HepG2 (cell line): Measurements from ENCODE around the gene MYLK. TPM values are rescaled to one million over a fixed set of nuclear protein-coding genes. Genes with fewer than 3 reads are reported as not detected.
A peak's percentile ranks its signal among the peaks of the same experiment; 100 is the strongest.

ENCODE experiments used
- ATAC-seq: fragments of 200-7000 bp; cut with Tn5 transposase; 3 replicates; pipeline ENCODE4 v1.9.1; 2020; ENCODE audit warnings: mild to moderate bottlenecking, moderate library complexity
- BruUV-seq: library from RNA; stranded (reverse); fragments of 400-500 nt; replicated peaks from 2 replicates; lab custom pipeline; 2021; lab: Mats Ljungman, UMichigan
- CTCF ChIA-PET: fragments of 300-600 bp; formaldehyde crosslinking; extraction: SDS; loops from one replicate; lab custom pipeline; 2021; ENCODE audit warnings: low total read pairs, inconsistent platforms, low intra/inter-chr PET ratio; lab: Yijun Ruan, JAX
- POLR2A ChIA-PET: fragments of 350-600 bp; sonication (Branson Sonifier 250); formaldehyde crosslinking; loops from one replicate; lab custom pipeline; 2020; ENCODE audit warnings: antibody characterized with exemption, inconsistent platforms; lab: Yijun Ruan, JAX
- DNase-seq: peaks from one replicate; pipeline ENCODE4 v3.0.0-alpha.2; 2015; ENCODE audit warnings: low spot score
- FAIRE-seq: peaks from 3 replicates; lab custom pipeline; 2011; peaks lifted over from hg19 to GRCh38; lab: Jason Lieb, UNC
- H2AFZ ChIP-seq: one replicate; pipeline ENCODE4 v1.6.1; 2011; ENCODE audit warnings: low read length, inconsistent platforms
- H3K27ac ChIP-seq: fragments of 300-600 bp; 3 replicates; pipeline ENCODE4 v1.8.0; 2011; ENCODE audit warnings: mixed run types, mild to moderate bottlenecking, mixed read lengths, low read length, inconsistent platforms; ENCODE audit not compliant: insufficient read depth; ENCODE audit errors: extremely low read length
- H3K27me3 ChIP-seq, 2 experiments: fragments of 200-600 bp in 1 of 2; 2 replicates in 1 of 2; 3 replicates in 1 of 2; pipeline versions ENCODE4 v1.6.0 to v1.8.0; 2011; ENCODE audit warnings: low read length in 2 of 2, mild to moderate bottlenecking in 2 of 2, moderate library complexity in 2 of 2, inconsistent platforms in 1 of 2; ENCODE audit not compliant: insufficient read depth in 2 of 2, control insufficient read depth in 1 of 2
- H3K36me3 ChIP-seq, 2 experiments: fragments of 200-600 bp in 1 of 2; replicated peaks in 1 of 2; 2 replicates in 1 of 2; 3 replicates in 1 of 2; pipeline versions ENCODE4 v1.5.1 to v1.8.0; 2011; ENCODE audit warnings: low read length in 2 of 2, inconsistent platforms in 1 of 2; ENCODE audit not compliant: insufficient read depth in 2 of 2, control insufficient read depth in 1 of 2
- H3K4me1 ChIP-seq: 2 replicates; pipeline ENCODE4 v1.5.1; 2012; ENCODE audit warnings: low read length, inconsistent platforms; ENCODE audit not compliant: insufficient read depth
- H3K4me2 ChIP-seq: 2 replicates; pipeline ENCODE4 v1.6.0; 2011; ENCODE audit warnings: low read depth, low read length, inconsistent platforms
- H3K4me3 ChIP-seq, 3 experiments: fragments of 200-600 bp in 1 of 3; sonication (generic), shearing (Covaris generic) in 1 of 3; replicated peaks in 1 of 3; 2 replicates each; pipeline ENCODE4 v1.5.1; 2011 to 2016; ENCODE audit warnings: low read length in 3 of 3, inconsistent platforms in 2 of 3, low read depth in 2 of 3, mild to moderate bottlenecking in 2 of 3, control low read depth in 1 of 3, mixed read lengths in 1 of 3; ENCODE audit not compliant: insufficient read depth in 1 of 3
- H3K79me2 ChIP-seq: one replicate; pipeline ENCODE4 v1.6.1; 2011; ENCODE audit warnings: low read length, inconsistent platforms; ENCODE audit not compliant: insufficient read depth
- H3K9ac ChIP-seq: 2 replicates; pipeline ENCODE4 v1.6.0; 2011; ENCODE audit warnings: mild to moderate bottlenecking, low read depth, low read length, inconsistent platforms; ENCODE audit not compliant: insufficient read depth
- H3K9me3 ChIP-seq: 2 replicates; pipeline ENCODE4 v1.5.1; 2012; ENCODE audit warnings: mild to moderate bottlenecking, low read length
- H4K20me1 ChIP-seq: 2 replicates; pipeline ENCODE4 v1.6.0; 2011; ENCODE audit warnings: inconsistent platforms, mild to moderate bottlenecking, low read length, moderate library complexity; ENCODE audit not compliant: insufficient read depth
- KAT7 ChIP-seq: IDR thresholded peaks from 2 replicates; pipeline ENCODE4 v1.6.1; 2018; ENCODE audit warnings: borderline replicate concordance, missing compliant biosample characterization
- KLF13 ChIP-seq: sonication (generic); formaldehyde crosslinking; IDR thresholded peaks from 2 replicates; pipeline ENCODE4 v1.4.0; 2020; ENCODE audit warnings: mild to moderate bottlenecking, missing genetic modification reagents
- MAFF ChIP-seq: IDR thresholded peaks from 2 replicates; pipeline ENCODE4 v1.6.1; 2011; ENCODE audit warnings: low read depth, low read length, improper control_type of control experiment
- MAFK ChIP-seq, 2 experiments: IDR thresholded peaks in 1 of 2; conservative IDR thresholded peaks in 1 of 2; 2 replicates each; pipeline ENCODE4 v1.6.1; 2011; ENCODE audit warnings: improper control_type of control experiment in 2 of 2, low read length in 2 of 2
- PHF21A ChIP-seq: sonication (generic); formaldehyde crosslinking; IDR thresholded peaks from 2 replicates; pipeline ENCODE4 v1.5.0; 2020; ENCODE audit warnings: mild to moderate bottlenecking, missing genetic modification reagents
- RFX5 ChIP-seq: IDR thresholded peaks from 2 replicates; pipeline ENCODE4 v1.6.1; 2011; ENCODE audit warnings: low read depth, low read length, improper control_type of control experiment
- RFXANK ChIP-seq: IDR thresholded peaks from 2 replicates; pipeline ENCODE4 v1.6.1; 2016
- ZNF124 ChIP-seq: sonication (generic); formaldehyde crosslinking; IDR thresholded peaks from 2 replicates; pipeline ENCODE4 v1.4.0; 2020; ENCODE audit warnings: missing genetic modification reagents
- ZNF761 ChIP-seq: sonication (generic); formaldehyde crosslinking; conservative IDR thresholded peaks from 2 replicates; pipeline ENCODE4 v1.4.0; 2020; ENCODE audit warnings: mild to moderate bottlenecking, missing genetic modification reagents
- WGBS: methylation state at CpG from one replicate; pipeline ENCODE4 v1.1.6; 2017; ENCODE audit warnings: low lambda C conversion rate; 5-methylcytosine and 5-hydroxymethylcytosine counted together
- in situ Hi-C: cut with HindIII; loops from 2 replicates; pipeline ENCODE4 v1.10.0; 2017; ENCODE audit warnings: low pct_unique_long_range_greater_than_20kb; ENCODE audit not compliant: extremely low pct_ligation_motif_present
- intact Hi-C: fragments of 100-400 bp; cut with micrococcal nuclease; formaldehyde crosslinking; loops from one replicate; pipeline ENCODE4 v1.10.0; 2022; ENCODE audit not compliant: unreplicated experiment
- polyA plus RNA-seq, 8 experiments: library from polyadenylated mRNA; depleted of rRNA in 3 of 8; stranded (reverse) in 7 of 8; unstranded in 1 of 8; fragments of >200 nt; fragmentation: Illumina TruSeq in 4 of 8; extraction: Trizol in 4 of 8; gene quantifications; 2 replicates each; pipeline versions ENCODE4 v1.2.1 to v1.2.3, GENCODE V29; 2011 to 2016; ENCODE audit warnings: low read depth in 4 of 8, missing spikeins in 1 of 8, mixed read lengths in 1 of 8; ENCODE audit not compliant: insufficient read depth in 1 of 8
- total RNA-seq, 5 experiments: library from RNA; depleted of rRNA; stranded (reverse); fragments of >200 nt; fragmentation: Illumina TruSeq; extraction: Trizol; gene quantifications; 2 replicates each; pipeline ENCODE4 v1.2.3, GENCODE V29; 2016; ENCODE audit warnings: low read depth in 1 of 5

MYLK gene
- total and polyA plus RNA-seq, 2 of the 13 experiments (the other 11 are each of a cell fraction or from before 2014, with no cell fraction given): 10.6 to 34.9 TPM

GRCh38 chr3:123768480-123769355 lies 115.4 kb downstream of the MYLK start:
- H2AFZ ChIP-seq: no peak overlapping the region
- H3K9me3 ChIP-seq: no peaks in the 10 kb centered on the region
- DNase-seq (no peak), ATAC-seq (peak; percentile 32; the same call in 2 of the 3 replicates), FAIRE-seq (no peak)
- in situ Hi-C loops: no loop called here
- H3K4me1 ChIP-seq: peaks cover 59% of the 10 kb centered on the region
- no peak overlapping the region for H3K4me3 ChIP-seq
- no peaks in the 10 kb centered on the region for H3K27me3 ChIP-seq
- no peak overlapping the region for H3K4me2 ChIP-seq
- no TSS peak for BruUV-seq
- POLR2A ChIA-PET: interaction anchor here (1.1 to 1.3 kb wide), 2 partner anchors 13 to 19 kb away, joined by 3 read pairs; no protein-coding TSS in a partner anchor
- intact Hi-C loops: no loop called here
- H4K20me1 ChIP-seq: no peaks in the 10 kb centered on the region
- CTCF ChIA-PET: no interaction called here
- H3K36me3 ChIP-seq: no peaks in the 10 kb centered on the region; a peak in 1 of 5 replicates
- H3K9ac ChIP-seq: no peak overlapping the region
- 89% methylated on average over 8 of the region's 8 CpGs for WGBS
- H3K27ac ChIP-seq: peak overlapping the region; percentile 36
- H3K79me2 ChIP-seq: no peaks in the 10 kb centered on the region
- TF ChIP-seq ZNF124 (CRISPR knock-in tag) (no peak), RFXANK (CRISPR knock-in tag) (no peak), KAT7 (CRISPR knock-in tag) (no peak), MAFF (peak; percentile 33; the same call in 1 of the 2 replicates), MAFK (conservative IDR thresholded peaks at IDR 0.05 in 1 of 2, IDR thresholded peaks at IDR 0.05 in 1 of 2; ENCODE audit: low read length in 2 of 2) (peak; percentile 37 to 57; a peak in 3 of 4 replicates), RFX5 (no peak)

GRCh38 chr3:123767564-123768292 lies 116.4 kb downstream of the MYLK start:
- POLR2A ChIA-PET: interaction anchor here (1.1 to 1.3 kb wide), 2 partner anchors 12 to 18 kb away, joined by 3 read pairs; no protein-coding TSS in a partner anchor
- 90% methylated on average over 5 of the region's 6 CpGs for WGBS
- BruUV-seq: no TSS peak
- Histone ChIP-seq H2AFZ (no peak overlapping the region), H3K9ac (no peak overlapping the region), H3K4me3 (no peak overlapping the region), H3K27ac (peak overlapping the region; percentile 36), H3K9me3 (no peaks in the 10 kb centered on the region), H4K20me1 (no peaks in the 10 kb centered on the region), H3K36me3 (no peaks in the 10 kb centered on the region; a peak in 1 of 5 replicates), H3K4me1 (peaks cover 54% of the 10 kb centered on the region), H3K79me2 (no peaks in the 10 kb centered on the region), H3K27me3 (no peaks in the 10 kb centered on the region), H3K4me2 (no peak overlapping the region)
- peak; percentile 58 for ATAC-seq
- no peak for DNase-seq
- FAIRE-seq: no peak
- intact Hi-C loops: no loop called here
- CTCF ChIA-PET: no interaction called here
- in situ Hi-C loops: no loop called here
- peak; percentile 94 for TF ChIP-seq ZNF761 (CRISPR knock-in tag)
- 0 out of 2 replicates have a peak, but pooled peaks have one; percentile 8 for TF ChIP-seq PHF21A (CRISPR knock-in tag)
- no peak for TF ChIP-seq KLF13 (CRISPR knock-in tag)
